ENCODE data around the gene EXOC3L2. TPM values are rescaled to one million over a fixed set of nuclear protein-coding genes. Genes with fewer than 3 reads are reported as not detected.

Gene EXOC3L2
- total RNA-seq, 1 experiment from 2014 or later = 0.61 TPM

DNA sequence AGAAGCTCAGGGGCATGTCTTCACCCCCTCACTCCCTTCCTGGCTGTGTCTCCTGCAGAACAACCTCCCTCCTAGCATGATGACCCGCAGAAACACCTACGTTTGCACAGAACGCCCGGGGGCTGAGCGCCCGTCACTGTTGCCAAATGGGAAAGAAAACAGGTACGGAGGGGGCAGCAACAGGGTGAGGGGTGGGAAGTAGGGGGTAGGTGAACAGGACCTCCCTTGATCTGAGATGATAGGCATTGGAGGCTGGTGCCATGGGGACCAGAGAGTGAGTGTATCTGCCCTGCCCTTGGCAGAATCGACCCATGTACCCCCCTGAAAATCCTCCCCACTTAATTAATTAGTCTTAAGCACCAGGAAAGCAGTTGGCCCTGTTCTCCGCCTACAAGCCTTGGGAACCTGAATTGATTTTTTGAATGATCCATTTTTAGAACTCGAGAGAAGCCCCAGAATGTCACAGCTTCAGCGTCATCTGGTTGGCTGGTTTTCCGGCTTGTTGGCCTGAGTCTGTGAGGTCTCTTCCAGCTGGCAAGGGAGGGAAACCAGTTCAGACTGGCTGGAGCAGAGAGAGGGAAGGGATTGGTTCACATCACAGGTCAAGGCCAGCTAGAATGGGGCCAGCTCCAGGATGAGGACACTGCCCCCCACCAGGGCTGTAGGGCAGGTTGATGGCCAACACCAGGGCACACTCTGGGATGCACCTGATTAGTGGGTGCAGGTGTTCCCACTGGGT lies 49.3 kb upstream of the EXOC3L2 start:
- H3K4me1 ChIP-seq (ENCODE audit: insufficient read depth, low read length) = no peaks in the 10 kb centered on the region
- H3K9me3 ChIP-seq (ENCODE audit: control insufficient read depth, low read depth, low read length) = no peaks in the 10 kb centered on the region
- Mint-ChIP-seq H3K4me1 (no peaks in the 10 kb centered on the region), H3K4me3 (no peak overlapping the region), H3K27ac (no peak overlapping the region; a peak in 1 of 7 replicates), H3K9me3 (no peaks in the 10 kb centered on the region), H3K27me3 (ENCODE audit: low read depth) (peaks cover 7% of the 10 kb centered on the region), H3K36me3 (ENCODE audit: insufficient read depth in 1 of 3, low read depth in 3 of 3) (peaks cover 26 to 53% (median 33%) of the 10 kb centered on the region in 3 experiments)
- no peak for DNase-seq
- H3K23ac ChIP-seq (ENCODE audit: insufficient read length, low read depth, low read length) = no peak overlapping the region
- no peak overlapping the region for H2BK5ac ChIP-seq (ENCODE audit: insufficient read length, low read length)
- no peak overlapping the region for H2BK120ac ChIP-seq (ENCODE audit: low read depth, low read length, poor library complexity, severe bottlenecking)
- H3K79me1 ChIP-seq (ENCODE audit: insufficient read depth, low read depth, low read length, poor library complexity, severe bottlenecking) = no peaks in the 10 kb centered on the region
- no CpG with 5 or more reads among the region's 12 CpGs for WGBS (ENCODE audit: extremely low coverage, insufficient read length, low lambda C conversion rate)
- H2BK20ac ChIP-seq (ENCODE audit: low read depth, low read length, poor library complexity, severe bottlenecking) = no peak overlapping the region
- H2AFZ ChIP-seq (ENCODE audit: low read length) = no peak overlapping the region
- no peak overlapping the region for H3K18ac ChIP-seq (ENCODE audit: insufficient read length, low read depth, low read length)
- no peak overlapping the region for H3K56ac ChIP-seq (ENCODE audit: insufficient read length, low read depth, low read length)
- H3K27ac ChIP-seq (ENCODE audit: insufficient read length, low read depth, low read length) = no peak overlapping the region
- no peak overlapping the region for H4K5ac ChIP-seq (ENCODE audit: insufficient read length, low read depth, low read length)
- H2AK5ac ChIP-seq (ENCODE audit: insufficient read length, low read length) = no peak overlapping the region
- H3K4ac ChIP-seq (ENCODE audit: low read depth, low read length) = no peak overlapping the region
- no peaks in the 10 kb centered on the region for H3K23me2 ChIP-seq (ENCODE audit: insufficient read length, low read depth, low read length, poor library complexity, severe bottlenecking)
- H4K91ac ChIP-seq (ENCODE audit: insufficient read length, low read depth, low read length) = no peak overlapping the region
- H2BK15ac ChIP-seq (ENCODE audit: low read depth, low read length) = no peak overlapping the region
- H4K8ac ChIP-seq (replicated peaks; ENCODE audit: insufficient read length, low read depth, low read length) = no peak overlapping the region
- no peaks in the 10 kb centered on the region for H3K79me2 ChIP-seq (ENCODE audit: insufficient read depth, low read length)
- TF ChIP-seq CTCF (conservative IDR thresholded peaks at IDR 0.05) = no peak
- H3K4me2 ChIP-seq (ENCODE audit: insufficient read depth, insufficient read length, low read length) = no peak overlapping the region
- no peaks in the 10 kb centered on the region for H3K27me3 ChIP-seq (ENCODE audit: insufficient read depth, low read length)
- H3K14ac ChIP-seq (ENCODE audit: insufficient read depth, low read length) = no peak overlapping the region
- H4K20me1 ChIP-seq (ENCODE audit: control insufficient read depth, insufficient read depth, insufficient read length) = no peaks in the 10 kb centered on the region
- H2BK12ac ChIP-seq (ENCODE audit: insufficient read length, low read depth, low read length) = no peak overlapping the region
- H3K9ac ChIP-seq (ENCODE audit: extremely low read depth, insufficient read length, low read length) = no peak overlapping the region
- no peak overlapping the region for H3T11ph ChIP-seq (ENCODE audit: low read length)

Measured in H9 (cell line).